ENCODE data around the gene EMX1.

- TF ChIP-seq CTCF (IDR thresholded peaks at IDR 0.05) (no peak), POLR2A (IDR thresholded peaks at IDR 0.05) (no peak)
Observed at GRCh38 chr2:72964146-72964525, 46.8 kb downstream of the EMX1 start.
